H1 (cell line): ENCODE results near the gene TM4SF18. TPM values are rescaled to one million over a fixed set of nuclear protein-coding genes. Genes with fewer than 3 reads are reported as not detected.

ENCODE experiments used
- CTCF ChIA-PET: fragments of 300-600 bp; sonication (Branson Sonifier 250); formaldehyde crosslinking; loops from one replicate; lab custom pipeline; 2021; ENCODE audit not compliant: partially characterized antibody; lab: Charles Lee
- POLR2A ChIA-PET: fragments of 300-600 bp; sonication (Branson Sonifier 250); formaldehyde crosslinking; loops from one replicate; lab custom pipeline; 2021; ENCODE audit warnings: inconsistent platforms; ENCODE audit not compliant: partially characterized antibody; lab: Charles Lee
- DNase-seq, 2 experiments: peaks; one replicate each; pipeline versions ENCODE4 v3.0.0 to v3.0.0-alpha.2; 2010 to 2022; ENCODE audit warnings: low spot score in 2 of 2, low read depth in 1 of 2, mixed read lengths in 1 of 2
- FAIRE-seq: peaks from 2 replicates; lab custom pipeline; 2011; peaks lifted over from hg19 to GRCh38; lab: Jason Lieb, UNC
- H2AFZ ChIP-seq: 2 replicates; pipeline ENCODE4 v1.8.1; 2012; ENCODE audit warnings: low read length, inconsistent platforms
- H2AK5ac ChIP-seq: 2 replicates; pipeline ENCODE4 v1.6.1; 2013; ENCODE audit warnings: low read depth, low read length
- H2BK120ac ChIP-seq: replicated peaks from 2 replicates; pipeline ENCODE3; 2013; ENCODE audit warnings: low read depth, low read length, inconsistent platforms
- H2BK12ac ChIP-seq: 2 replicates; pipeline ENCODE4 v1.6.1; 2013; ENCODE audit warnings: low read depth, low read length
- H2BK15ac ChIP-seq: 2 replicates; pipeline ENCODE4 v1.6.1; 2013; ENCODE audit warnings: low read length
- H2BK20ac ChIP-seq: 2 replicates; pipeline ENCODE4 v1.6.1; 2013; ENCODE audit warnings: low read length
- H2BK5ac ChIP-seq: 2 replicates; pipeline ENCODE4 v1.6.1; 2013; ENCODE audit warnings: low read depth, low read length
- H3K14ac ChIP-seq: 2 replicates; pipeline ENCODE4 v1.6.1; 2013; ENCODE audit warnings: inconsistent platforms; ENCODE audit not compliant: insufficient read length
- H3K18ac ChIP-seq: 2 replicates; pipeline ENCODE4 v1.6.1; 2013; ENCODE audit warnings: low read length; ENCODE audit errors: extremely low read depth
- H3K23ac ChIP-seq: 2 replicates; pipeline ENCODE4 v1.6.1; 2013; ENCODE audit warnings: inconsistent platforms; ENCODE audit not compliant: insufficient read length
- H3K23me2 ChIP-seq: 2 replicates; pipeline ENCODE4 v1.6.1; 2013; ENCODE audit warnings: low read depth, low read length
- H3K27ac ChIP-seq: 2 replicates; pipeline ENCODE4 v1.6.1; 2011; ENCODE audit warnings: low read depth, low read length, inconsistent platforms
- H3K27me3 ChIP-seq, 4 experiments: replicated peaks in 1 of 4; 1 replicate in 1 of 4; 2 replicates in 3 of 4; pipeline versions ENCODE4 v1.6.1 to v1.8.1; 2011 to 2013; ENCODE audit warnings: low read length in 3 of 4, mild to moderate bottlenecking in 3 of 4, inconsistent platforms in 2 of 4, mixed read lengths in 2 of 4, moderate library complexity in 1 of 4; ENCODE audit not compliant: control insufficient read depth in 3 of 4, insufficient read depth in 3 of 4; ENCODE audit errors: extremely low read depth in 1 of 4
- H3K36me3 ChIP-seq, 4 experiments: 2 replicates each; pipeline versions ENCODE4 v1.6.1 to v1.8.1; 2011 to 2013; ENCODE audit warnings: mild to moderate bottlenecking in 4 of 4, low read length in 3 of 4, moderate library complexity in 2 of 4, control low read depth in 1 of 4, inconsistent platforms in 1 of 4; ENCODE audit not compliant: insufficient read depth in 4 of 4, control insufficient read depth in 2 of 4
- H3K4ac ChIP-seq: replicated peaks from 2 replicates; pipeline ENCODE3; 2013; ENCODE audit warnings: low read length, low read depth, mixed read lengths, inconsistent platforms; ENCODE audit not compliant: insufficient read length
- H3K4me1 ChIP-seq, 4 experiments: replicated peaks in 1 of 4; 1 replicate in 1 of 4; 2 replicates in 3 of 4; pipeline versions ENCODE4 v1.6.1 to v1.8.1; 2011 to 2013; ENCODE audit warnings: low read length in 3 of 4, inconsistent platforms in 2 of 4, mixed read lengths in 1 of 4; ENCODE audit not compliant: insufficient read depth in 4 of 4, control insufficient read depth in 3 of 4
- H3K4me2 ChIP-seq, 2 experiments: 2 replicates each; pipeline versions ENCODE4 v1.6.1 to v1.8.1; 2011 to 2013; ENCODE audit warnings: low read depth in 2 of 2, low read length in 2 of 2, control low read depth in 1 of 2, inconsistent platforms in 1 of 2, mild to moderate bottlenecking in 1 of 2; ENCODE audit not compliant: insufficient read depth in 1 of 2
- H3K4me3 ChIP-seq, 4 experiments: fragments of 200-600, 300-600 bp in 1 of 4; sonication (generic), shearing (Covaris generic), sonication (Bioruptor Twin) in 1 of 4; 2 replicates each; pipeline versions ENCODE4 v1.5.1 to v1.8.1; 2011 to 2016; ENCODE audit warnings: low read length in 4 of 4, low read depth in 3 of 4, control low read depth in 2 of 4, inconsistent platforms in 2 of 4, mild to moderate bottlenecking in 2 of 4, mixed read lengths in 1 of 4, moderate library complexity in 1 of 4; ENCODE audit not compliant: insufficient read depth in 2 of 4; ENCODE audit errors: extremely low read depth in 1 of 4
- H3K56ac ChIP-seq: replicated peaks from 2 replicates; pipeline ENCODE3; 2013; ENCODE audit warnings: low read depth, mild to moderate bottlenecking, mixed read lengths, low read length, inconsistent platforms; ENCODE audit not compliant: insufficient read length
- H3K79me1 ChIP-seq: 2 replicates; pipeline ENCODE4 v1.6.1; 2013; ENCODE audit warnings: low read depth, low read length, control low read depth
- H3K79me2 ChIP-seq, 2 experiments: 2 replicates each; pipeline versions ENCODE4 v1.6.1 to v1.8.1; 2012 to 2013; ENCODE audit warnings: low read length in 2 of 2, mild to moderate bottlenecking in 2 of 2, inconsistent platforms in 1 of 2; ENCODE audit not compliant: insufficient read depth in 2 of 2, control insufficient read depth in 1 of 2
- H3K9ac ChIP-seq, 4 experiments: replicated peaks in 1 of 4; 1 replicate in 1 of 4; 2 replicates in 3 of 4; pipeline versions ENCODE4 v1.6.1 to v1.8.1; 2011 to 2013; ENCODE audit warnings: low read depth in 3 of 4, low read length in 3 of 4, control low read depth in 2 of 4, mild to moderate bottlenecking in 2 of 4, moderate library complexity in 2 of 4, inconsistent platforms in 1 of 4; ENCODE audit errors: extremely low read depth in 1 of 4
- H3K9me3 ChIP-seq, 2 experiments: 2 replicates each; pipeline versions ENCODE4 v1.6.1 to v1.8.1; 2012 to 2013; ENCODE audit warnings: mild to moderate bottlenecking in 2 of 2, moderate library complexity in 2 of 2, control low read depth in 1 of 2, inconsistent platforms in 1 of 2, low read depth in 1 of 2, low read length in 1 of 2, mixed read lengths in 1 of 2; ENCODE audit not compliant: insufficient read depth in 2 of 2
- H4K20me1 ChIP-seq, 2 experiments: replicated peaks in 1 of 2; 2 replicates each; pipeline versions ENCODE3 to v1.8.1; 2011 to 2013; ENCODE audit warnings: inconsistent platforms in 2 of 2, low read length in 2 of 2, mild to moderate bottlenecking in 1 of 2; ENCODE audit not compliant: insufficient read depth in 2 of 2, control insufficient read depth in 1 of 2
- H4K5ac ChIP-seq: 2 replicates; pipeline ENCODE4 v1.6.1; 2013; ENCODE audit warnings: low read length, low read depth, mixed read lengths, inconsistent platforms; ENCODE audit not compliant: insufficient read length
- H4K8ac ChIP-seq: 2 replicates; pipeline ENCODE4 v1.8.0; 2013; ENCODE audit warnings: mild to moderate bottlenecking, moderate library complexity, low read length, inconsistent platforms; ENCODE audit not compliant: insufficient read depth; ENCODE audit errors: extremely low read depth
- H4K91ac ChIP-seq: replicated peaks from 2 replicates; pipeline ENCODE3; 2013; ENCODE audit warnings: low read length, mixed read lengths, inconsistent platforms; ENCODE audit not compliant: insufficient read length
- KDM1A ChIP-seq: fragments of 200-600, 300-600 bp; sonication (generic); IDR thresholded peaks from 2 replicates; pipeline ENCODE4 v1.7.1; 2016; ENCODE audit warnings: mild to moderate bottlenecking, low read length, borderline replicate concordance
- KDM4A ChIP-seq: IDR thresholded peaks from one replicate; pipeline ENCODE4 v1.7.1; 2012; ENCODE audit warnings: low read depth, mild to moderate bottlenecking, moderate library complexity, low read length, inconsistent platforms; ENCODE audit not compliant: severe bottlenecking
- MAX ChIP-seq: IDR thresholded peaks from 2 replicates; pipeline ENCODE4 v1.6.1; 2012; ENCODE audit warnings: inconsistent platforms
- NANOG ChIP-seq: IDR thresholded peaks from 2 replicates; pipeline ENCODE4 v1.6.1; 2011; ENCODE audit warnings: low read length, low read depth, mild to moderate bottlenecking, inconsistent platforms; ENCODE audit not compliant: insufficient read depth, poor library complexity, severe bottlenecking
- POLR2AphosphoS5 ChIP-seq: IDR thresholded peaks from 2 replicates; pipeline ENCODE4 v1.6.1; 2011; ENCODE audit warnings: low read depth, low read length
- POU5F1 ChIP-seq: IDR thresholded peaks from 2 replicates; pipeline ENCODE4 v1.6.1; 2011; ENCODE audit warnings: low read depth, mild to moderate bottlenecking, low read length, moderate library complexity
- RNF2 ChIP-seq: fragments of 200-900, 300-1000 bp; sonication (generic); IDR thresholded peaks from 2 replicates; pipeline ENCODE4 v1.7.1; 2016; ENCODE audit warnings: borderline replicate concordance, low read depth, mild to moderate bottlenecking, antibody characterized with exemption, low read length; ENCODE audit not compliant: poor library complexity, severe bottlenecking; ENCODE audit errors: missing control alignments
- SAP30 ChIP-seq: fragments of 300-600 bp; sonication (generic); IDR thresholded peaks from 2 replicates; pipeline ENCODE4 v1.7.1; 2012; ENCODE audit warnings: low read length, moderate library complexity, mild to moderate bottlenecking, inconsistent platforms; ENCODE audit not compliant: insufficient read depth, insufficient replicate concordance
- ZNF274 ChIP-seq: IDR thresholded peaks from 2 replicates; pipeline ENCODE4 v1.7.0; 2012; ENCODE audit warnings: low read length, borderline replicate concordance; ENCODE audit errors: extremely low read depth
- WGBS, 2 experiments: shearing (Covaris generic) in 1 of 2; methylation state at CpG; one replicate each; pipeline versions ENCODE4 v1.1.6 to v1.1.7; 2013 to 2015; ENCODE audit warnings: low lambda C conversion rate in 2 of 2, mixed read lengths in 2 of 2, inconsistent platforms in 1 of 2, low coverage in 1 of 2, missing lambda C conversion rate in 1 of 2; ENCODE audit not compliant: insufficient replicate concordance in 2 of 2, insufficient coverage in 1 of 2, insufficient read length in 1 of 2; ENCODE audit errors: extremely low coverage in 1 of 2, missing lambda C conversion rate in 1 of 2; 5-methylcytosine and 5-hydroxymethylcytosine counted together
- polyA plus RNA-seq, 7 experiments: library from polyadenylated mRNA; depleted of rRNA in 3 of 7; stranded (reverse) in 5 of 7; unstranded in 2 of 7; fragments of >200 nt in 5 of 7; fragments of 200-250 nt in 2 of 7; gene quantifications; 1 replicate in 5 of 7; 2 replicates in 1 of 7; 4 replicates in 1 of 7; pipeline versions ENCODE4 v1.2.1 to v1.2.3, GENCODE V29; 2011 to 2013; ENCODE audit warnings: missing spikeins in 2 of 7, mixed read lengths in 2 of 7
- total RNA-seq: library from RNA; stranded (reverse); fragmentation: NEBNext Ultra II Directional; extraction: Animal tissue kit (Norgen Biotek cat#: 25700); gene quantifications from 2 replicates; pipeline ENCODE4 v1.2.1, GENCODE V29; 2021
- TF ChIP-seq, protein P1 (sequence below): IDR thresholded peaks from 2 replicates; pipeline ENCODE4 v1.6.1; 2011; ENCODE audit warnings: low read length, improper control_type of control experiment

Gene TM4SF18
- total and polyA plus RNA-seq, 2 of the 8 experiments (the other 6 are each of a cell fraction or from before 2014, with no cell fraction given), result 2.9 to 13.6 TPM

DNA sequence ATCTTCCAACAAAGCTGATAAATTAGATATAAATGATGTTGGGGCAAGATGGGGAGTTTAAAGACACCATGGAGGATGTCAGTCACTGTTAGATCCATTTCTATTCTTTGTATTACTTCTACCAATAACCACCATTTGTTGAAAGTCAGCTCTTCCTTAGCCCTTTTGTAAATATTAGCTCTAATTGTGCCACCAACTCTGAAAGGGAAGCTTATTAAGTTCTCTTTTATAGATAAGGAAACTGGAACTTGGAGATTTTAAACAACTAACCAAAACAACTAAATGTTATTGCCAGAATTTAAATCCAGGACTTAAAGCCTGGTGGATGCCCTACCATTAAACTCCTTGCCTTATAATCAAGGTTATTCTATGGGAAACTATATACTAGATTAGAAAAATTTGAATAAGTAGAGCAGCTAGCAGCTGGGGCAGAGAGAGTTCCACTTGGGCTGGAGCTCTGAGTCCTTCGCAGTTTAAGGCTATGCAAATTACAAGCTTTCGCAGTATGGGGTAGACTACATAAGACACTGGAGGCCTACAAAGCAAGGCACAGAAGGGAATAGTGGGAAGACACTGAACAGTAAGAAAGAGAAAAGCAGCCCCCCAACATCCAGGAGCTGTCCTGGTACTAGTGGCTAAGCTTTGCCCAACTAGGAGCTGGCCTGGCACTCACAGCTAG, 52.6 kb downstream of the TM4SF18 start:
- H2AK5ac ChIP-seq, result no peak overlapping the region
- H3K36me3 ChIP-seq, result no peaks in the 10 kb centered on the region
- no peak overlapping the region for H3K56ac ChIP-seq
- H3K4ac ChIP-seq, result no peak overlapping the region
- ChIA-PET POLR2A (interaction anchor here (1.2 kb wide), 1 partner anchor 13 kb away, joined by 3 read pairs; no protein-coding TSS in a partner anchor), CTCF (interaction anchor here (0.7 to 6.0 kb wide), 12 partner anchors 8 to 326 kb away, joined by 3 to 46 read pairs (median 3); partner anchors contain the start of genes HPS3 and TM4SF18)
- no peak overlapping the region for H2BK5ac ChIP-seq
- peak overlapping the region; percentile 68; the same call in 1 of the 2 replicates for H2BK12ac ChIP-seq
- DNase-seq, result no peak
- no peaks in the 10 kb centered on the region for H3K27me3 ChIP-seq
- TF ChIP-seq POLR2AphosphoS5 (no peak), KDM1A (no peak), NANOG (no peak), POU5F1 (no peak), ZNF274 (no peak), KDM4A (no peak), RNF2 (no peak), SAP30 (no peak), MAX (no peak)
- TF ChIP-seq, protein P1, sequence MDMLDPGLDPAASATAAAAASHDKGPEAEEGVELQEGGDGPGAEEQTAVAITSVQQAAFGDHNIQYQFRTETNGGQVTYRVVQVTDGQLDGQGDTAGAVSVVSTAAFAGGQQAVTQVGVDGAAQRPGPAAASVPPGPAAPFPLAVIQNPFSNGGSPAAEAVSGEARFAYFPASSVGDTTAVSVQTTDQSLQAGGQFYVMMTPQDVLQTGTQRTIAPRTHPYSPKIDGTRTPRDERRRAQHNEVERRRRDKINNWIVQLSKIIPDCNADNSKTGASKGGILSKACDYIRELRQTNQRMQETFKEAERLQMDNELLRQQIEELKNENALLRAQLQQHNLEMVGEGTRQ, result no peak
- H3K4me2 ChIP-seq, result no peak overlapping the region
- no peak overlapping the region for H3K9ac ChIP-seq
- no peaks in the 10 kb centered on the region for H4K20me1 ChIP-seq
- H3K79me1 ChIP-seq, result no peaks in the 10 kb centered on the region
- H3K18ac ChIP-seq, result no peak overlapping the region
- no peak overlapping the region for H3K14ac ChIP-seq
- 85% methylated on average over 2 of the region's 2 CpGs; no CpG with 5 or more reads in 1 of the 2 experiments for WGBS, 2 experiments
- H3K4me3 ChIP-seq, result no peak overlapping the region
- no peaks in the 10 kb centered on the region for H3K79me2 ChIP-seq
- H2BK15ac ChIP-seq, result no peak overlapping the region
- H4K5ac ChIP-seq, result no peak overlapping the region
- 0 out of 2 replicates have a peak overlapping the region, but pooled peaks have one; percentile 67 for H2BK20ac ChIP-seq
- FAIRE-seq, result no peak
- no peak overlapping the region for H2BK120ac ChIP-seq
- H4K8ac ChIP-seq, result no peak overlapping the region
- peak overlapping the region; percentile 83 for H4K91ac ChIP-seq
- no peaks in the 10 kb centered on the region for H3K23me2 ChIP-seq
- H3K27ac ChIP-seq, result no peak overlapping the region
- H3K4me1 ChIP-seq, result no peaks in the 10 kb centered on the region
- no peaks in the 10 kb centered on the region; a peak in 1 of 4 replicates for H3K9me3 ChIP-seq
- H3K23ac ChIP-seq, result no peak overlapping the region
- H2AFZ ChIP-seq, result peak overlapping the region; percentile 86
